Endothelial cell of umbilical vein (primary cell): Measurements from ENCODE around the gene PBX2.

Experiments
- CTCF ChIP-seq, 2 donors: IDR thresholded peaks; 1 replicate in 1 of 2; 2 replicates in 1 of 2; pipeline ENCODE4 v1.5.1; 2011; ENCODE audit warnings: low read length in 2 of 2, mild to moderate bottlenecking in 2 of 2, moderate library complexity in 2 of 2, control low read depth in 1 of 2, inconsistent platforms in 1 of 2, low read depth in 1 of 2; ENCODE audit not compliant: insufficient read depth in 1 of 2; ENCODE audit errors: extremely low read depth in 1 of 2
- MYC ChIP-seq: IDR thresholded peaks from one replicate; pipeline ENCODE4 v1.6.1; 2011; ENCODE audit warnings: mild to moderate bottlenecking, low read depth, low read length

GRCh38 chr6:32195652-32195901, 5.6 kb upstream of the PBX2 start:
- TF ChIP-seq MYC (peak; percentile 77), CTCF (IDR thresholded peaks at IDR 0.05; ENCODE audit: extremely low read depth in 1 of 2, insufficient read depth in 1 of 2, low read depth in 1 of 2, low read length in 2 of 2) (peak; percentile 21 to 57)
